Measurements from ENCODE around the gene RNU7-1. TPM values are rescaled to one million over a fixed set of nuclear protein-coding genes. Genes with fewer than 3 reads are reported as not detected.

Gene RNU7-1
- polyA plus RNA-seq, 2 of the 4 experiments (the other 2 are of a cell fraction) = not detected

GRCh38 chr12:6929466-6930452 is 13.9 kb upstream of the RNU7-1 start:
- Histone ChIP-seq H3K4me1 (peaks cover 64% of the 10 kb centered on the region), H3K27ac (peak overlapping the region; percentile 99 to 100; a peak in 5 of 6 replicates), H3K9me3 (no peaks in the 10 kb centered on the region), H3K4me2 (peak overlapping the region; percentile 74), H3K4me3 (peak overlapping the region; percentile 93)
- FAIRE-seq = no peak
- CTCF ChIA-PET = interaction anchor here (1.1 to 18.2 kb wide), 6 partner anchors 13 to 59 kb away, joined by 3 to 370 read pairs (median 8); partner anchors contain the start of genes C12orf57, PTPN6, RNU7-1 and SPSB2
- POLR2A ChIA-PET = interaction anchor here (1.7 to 2.1 kb wide), 2 partner anchors 8 to 14 kb away, joined by 5 to 9 read pairs; partner anchors contain the start of genes C12orf57 and RNU7-1
- no peak for ATAC-seq
- TF ChIP-seq E2F6 (IDR thresholded peaks at IDR 0.05; ENCODE audit: borderline replicate concordance, low read depth) (no peak), ESRRA (IDR thresholded peaks at IDR 0.05; ENCODE audit: borderline replicate concordance, low read length) (no peak), REST (IDR thresholded peaks at IDR 0.05) (no peak), PBX3 (IDR thresholded peaks at IDR 0.05) (no peak), MAFK (IDR thresholded peaks at IDR 0.05; ENCODE audit: partially characterized antibody) (no peak), HMGXB4 (CRISPR knock-in tag; IDR thresholded peaks at IDR 0.05; ENCODE audit: borderline replicate concordance) (no peak), RCOR1 (IDR thresholded peaks at IDR 0.05; ENCODE audit: low read depth, low read length) (no peak), ELK1 (IDR thresholded peaks at IDR 0.05; ENCODE audit: low read depth, low read length) (no peak), TP53 (CRISPR knock-in tag; IDR thresholded peaks at IDR 0.05) (no peak), ZFP36 (IDR thresholded peaks at IDR 0.05; ENCODE audit: borderline replicate concordance, partially characterized antibody) (no peak), BHLHE40 (IDR thresholded peaks at IDR 0.05; ENCODE audit: low read depth, low read length) (no peak), KDM5A (IDR thresholded peaks at IDR 0.05) (no peak), HOXB5 (CRISPR knock-in tag; IDR thresholded peaks at IDR 0.05) (no peak), ZC3H11A (IDR thresholded peaks at IDR 0.05) (no peak), ZSCAN20 (CRISPR knock-in tag; IDR thresholded peaks at IDR 0.05) (no peak), CHD2 (IDR thresholded peaks at IDR 0.05; ENCODE audit: low read length, partially characterized antibody) (no peak), NPAS2 (CRISPR knock-in tag; IDR thresholded peaks at IDR 0.05; ENCODE audit: borderline replicate concordance) (no peak), CHD4 (IDR thresholded peaks at IDR 0.05; ENCODE audit: borderline replicate concordance) (no peak), JUN (IDR thresholded peaks at IDR 0.05) (no peak)
- DNase-seq (ENCODE audit: low read depth in 1 of 2, low spot score in 1 of 2) = no peak
- 85% methylated on average over 7 of the region's 7 CpGs for WGBS (ENCODE audit: missing lambda C conversion rate)

All from A549 (cell line).